Neural crest cell (in vitro differentiated cells): Measurements from ENCODE around the gene UQCRQ. TPM values are rescaled to one million over a fixed set of nuclear protein-coding genes. Genes with fewer than 3 reads are reported as not detected.
A peak's percentile ranks its signal among the peaks of the same experiment; 100 is the strongest.

Experiments used
- DNase-seq: peaks from one replicate; pipeline ENCODE4 v3.0.0; 2021; ENCODE audit warnings: low read depth, mixed read lengths, low spot score
- H3K27ac Mint-ChIP-seq: one replicate; pipeline ENCODE4 v1.8.0; 2021; ENCODE audit warnings: mild to moderate bottlenecking, mixed read lengths; ENCODE audit not compliant: unreplicated experiment
- H3K27me3 Mint-ChIP-seq: 2 replicates; pipeline ENCODE4 v1.8.0; 2021; ENCODE audit warnings: low read depth, mild to moderate bottlenecking, mixed read lengths
- H3K36me3 Mint-ChIP-seq: 2 replicates; pipeline ENCODE4 v1.8.0; 2021; ENCODE audit warnings: low read depth, mild to moderate bottlenecking, mixed read lengths
- H3K4me1 Mint-ChIP-seq: 2 replicates; pipeline ENCODE4 v1.8.0; 2021; ENCODE audit warnings: mixed read lengths
- H3K4me3 Mint-ChIP-seq: one replicate; pipeline ENCODE4 v1.8.0; 2021; ENCODE audit warnings: mild to moderate bottlenecking, mixed read lengths
- H3K9me3 Mint-ChIP-seq: 2 replicates; pipeline ENCODE4 v1.8.0; 2021; ENCODE audit warnings: mixed read lengths
- total RNA-seq: library from RNA; stranded (reverse); gene quantifications from 2 replicates; pipeline ENCODE4 v1.2.1, GENCODE V29; 2021
- TF ChIP-seq, protein P1 (sequence below): fragments of 200-600 bp; sonication (generic); conservative IDR thresholded peaks from 2 replicates; pipeline ENCODE4 v1.5.0; 2021; ENCODE audit warnings: antibody characterized with exemption, mild to moderate bottlenecking

The UQCRQ gene
- total RNA-seq, 1 donor from 2014 or later = 293 TPM

DNA sequence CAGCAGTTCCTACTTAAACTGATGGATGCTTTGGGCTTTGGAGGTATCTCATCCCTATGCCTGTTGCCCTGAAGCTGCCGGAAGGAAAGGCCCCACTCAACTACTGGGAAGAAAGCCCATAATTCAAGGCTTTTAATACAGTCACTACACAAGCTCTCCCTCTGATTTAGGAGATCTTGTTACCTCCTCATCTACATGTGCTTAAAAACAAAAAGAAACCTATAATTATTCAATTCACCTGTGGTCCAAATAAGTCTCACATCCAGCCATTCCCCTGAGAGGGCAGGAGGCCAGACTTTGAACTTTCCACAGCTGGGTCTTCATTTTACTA is 6.3 kb downstream of the UQCRQ start:
- TF ChIP-seq, protein P1, sequence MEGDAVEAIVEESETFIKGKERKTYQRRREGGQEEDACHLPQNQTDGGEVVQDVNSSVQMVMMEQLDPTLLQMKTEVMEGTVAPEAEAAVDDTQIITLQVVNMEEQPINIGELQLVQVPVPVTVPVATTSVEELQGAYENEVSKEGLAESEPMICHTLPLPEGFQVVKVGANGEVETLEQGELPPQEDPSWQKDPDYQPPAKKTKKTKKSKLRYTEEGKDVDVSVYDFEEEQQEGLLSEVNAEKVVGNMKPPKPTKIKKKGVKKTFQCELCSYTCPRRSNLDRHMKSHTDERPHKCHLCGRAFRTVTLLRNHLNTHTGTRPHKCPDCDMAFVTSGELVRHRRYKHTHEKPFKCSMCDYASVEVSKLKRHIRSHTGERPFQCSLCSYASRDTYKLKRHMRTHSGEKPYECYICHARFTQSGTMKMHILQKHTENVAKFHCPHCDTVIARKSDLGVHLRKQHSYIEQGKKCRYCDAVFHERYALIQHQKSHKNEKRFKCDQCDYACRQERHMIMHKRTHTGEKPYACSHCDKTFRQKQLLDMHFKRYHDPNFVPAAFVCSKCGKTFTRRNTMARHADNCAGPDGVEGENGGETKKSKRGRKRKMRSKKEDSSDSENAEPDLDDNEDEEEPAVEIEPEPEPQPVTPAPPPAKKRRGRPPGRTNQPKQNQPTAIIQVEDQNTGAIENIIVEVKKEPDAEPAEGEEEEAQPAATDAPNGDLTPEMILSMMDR = no peak
- Mint-ChIP-seq H3K4me3 (no peak overlapping the region), H3K27me3 (no peaks in the 10 kb centered on the region), H3K27ac (no peak overlapping the region), H3K36me3 (peaks cover 13% of the 10 kb centered on the region), H3K4me1 (peaks cover 7% of the 10 kb centered on the region), H3K9me3 (no peaks in the 10 kb centered on the region)
- no peak for DNase-seq

DNA sequence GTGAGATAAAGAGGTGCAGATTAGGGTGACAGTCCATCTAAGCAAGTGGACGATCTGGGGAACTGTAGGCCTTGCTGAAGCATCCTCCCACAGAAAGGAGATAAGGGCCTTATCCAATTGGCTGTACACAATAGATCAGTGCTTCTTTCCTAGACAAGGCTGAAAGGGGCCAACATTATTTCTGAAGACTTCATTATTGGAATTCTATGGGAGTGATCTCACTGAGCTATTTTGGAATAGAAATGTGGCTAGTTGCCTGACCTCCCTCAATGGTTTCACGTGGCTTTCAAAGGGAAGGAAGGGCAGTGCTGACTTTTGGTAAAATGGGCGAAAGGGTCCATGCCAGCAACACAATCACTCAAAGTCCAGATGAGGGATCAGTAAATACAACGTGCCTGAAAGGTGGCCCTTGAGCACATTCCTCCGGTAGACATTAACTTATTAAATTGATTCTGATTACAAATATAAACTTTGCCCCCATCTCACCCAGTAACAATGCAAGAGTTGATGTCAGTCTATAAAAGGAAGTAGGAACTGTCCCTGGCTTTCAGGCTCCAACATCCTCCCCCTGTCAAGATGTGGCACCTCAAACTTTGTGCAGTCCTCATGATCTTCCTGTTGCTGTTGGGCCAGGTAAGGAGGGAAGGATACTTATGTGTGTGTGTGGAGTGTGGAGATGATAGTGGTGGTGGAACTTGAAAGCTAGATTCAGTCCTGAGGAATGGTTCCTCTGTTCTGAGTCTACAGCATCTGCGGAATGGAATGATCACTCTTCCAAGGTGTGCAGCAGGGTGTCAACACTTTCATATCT is 6.9 kb downstream of the UQCRQ start, which contains the start of gene LEAP2:
TSS of gene LEAP2 (plus strand) at position 550 of the 811 bp plus-strand sequence. CDS start at position 577, 27 bp downstream.
- Mint-ChIP-seq H3K27me3 (no peaks in the 10 kb centered on the region), H3K36me3 (peaks cover 13% of the 10 kb centered on the region), H3K4me3 (peak within 1 kb of the TSS; percentile 4)

DNA sequence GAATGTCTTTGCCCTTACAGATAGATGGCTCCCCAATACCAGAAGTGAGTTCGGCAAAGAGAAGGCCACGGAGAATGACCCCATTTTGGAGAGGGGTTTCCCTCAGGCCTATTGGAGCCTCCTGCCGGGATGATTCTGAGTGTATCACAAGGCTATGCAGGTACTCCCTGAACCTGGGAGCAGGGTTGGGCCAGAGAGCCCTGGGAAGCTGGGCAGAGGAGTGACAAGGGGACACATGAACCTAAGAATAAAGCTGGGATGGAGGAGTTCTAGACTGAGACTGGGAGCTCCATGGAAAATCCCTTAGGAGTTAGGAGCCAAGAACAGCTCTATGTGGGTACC is 7.5 kb downstream of the UQCRQ start:
- peaks cover under 1% of the 10 kb centered on the region for H3K4me1 Mint-ChIP-seq
- H3K4me3 Mint-ChIP-seq = no peak overlapping the region
- no peaks in the 10 kb centered on the region for H3K9me3 Mint-ChIP-seq
- no peak for DNase-seq
- H3K27me3 Mint-ChIP-seq = no peaks in the 10 kb centered on the region
- TF ChIP-seq, protein P1 = no peak
- H3K27ac Mint-ChIP-seq = no peak overlapping the region
- H3K36me3 Mint-ChIP-seq = peaks cover 10% of the 10 kb centered on the region

More for the DNA sequence above, 6.9 kb downstream of the UQCRQ start, which contains the start of gene LEAP2:
- TF ChIP-seq, protein P1 = no peak
- no peaks in the 10 kb centered on the region for H3K9me3 Mint-ChIP-seq
- no peak for DNase-seq
- H3K27ac Mint-ChIP-seq = no peak within 1 kb of the TSS
- peaks cover 6% of the 10 kb centered on the region for H3K4me1 Mint-ChIP-seq

DNA sequence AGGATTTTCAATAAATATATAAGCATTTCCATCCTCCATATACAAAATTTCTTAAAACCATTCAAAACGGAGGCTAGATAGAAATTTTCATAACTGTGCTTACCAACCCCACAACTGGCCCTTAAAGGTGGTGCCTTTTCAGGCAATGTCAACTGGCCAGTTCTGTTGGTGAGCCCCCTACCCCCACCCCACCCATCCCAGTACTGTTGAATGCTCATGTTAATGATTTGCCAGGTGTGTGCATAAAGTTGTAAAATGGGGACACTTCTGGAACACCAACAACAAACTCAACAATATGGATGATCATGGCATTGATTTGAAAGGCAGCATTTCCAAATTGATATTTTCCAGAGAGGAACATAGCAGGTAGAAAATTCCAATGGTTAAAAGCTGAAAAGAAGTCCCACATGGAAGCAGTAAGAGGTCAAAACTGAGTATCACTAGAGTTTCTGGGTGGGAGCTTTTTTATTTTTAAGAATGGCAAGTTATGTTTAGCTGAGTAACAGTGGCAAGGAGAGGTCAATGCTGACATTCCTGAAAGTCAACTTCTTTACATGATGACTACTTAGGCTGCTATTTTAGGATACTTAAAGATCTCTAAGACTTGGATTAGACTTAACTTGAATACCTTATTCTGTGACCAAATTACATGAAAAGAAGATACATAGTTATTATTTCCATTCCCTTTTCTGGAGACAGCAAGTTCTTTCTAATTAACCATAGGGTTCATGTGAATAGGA is 9.7 kb downstream of the UQCRQ start:
- DNase-seq = no peak
- no peak overlapping the region for H3K4me3 Mint-ChIP-seq
- TF ChIP-seq, protein P1 = no peak
- H3K36me3 Mint-ChIP-seq = peaks cover 6% of the 10 kb centered on the region
- no peaks in the 10 kb centered on the region for H3K27me3 Mint-ChIP-seq
- H3K4me1 Mint-ChIP-seq = no peaks in the 10 kb centered on the region
- no peak overlapping the region for H3K27ac Mint-ChIP-seq
- H3K9me3 Mint-ChIP-seq = no peaks in the 10 kb centered on the region

DNA sequence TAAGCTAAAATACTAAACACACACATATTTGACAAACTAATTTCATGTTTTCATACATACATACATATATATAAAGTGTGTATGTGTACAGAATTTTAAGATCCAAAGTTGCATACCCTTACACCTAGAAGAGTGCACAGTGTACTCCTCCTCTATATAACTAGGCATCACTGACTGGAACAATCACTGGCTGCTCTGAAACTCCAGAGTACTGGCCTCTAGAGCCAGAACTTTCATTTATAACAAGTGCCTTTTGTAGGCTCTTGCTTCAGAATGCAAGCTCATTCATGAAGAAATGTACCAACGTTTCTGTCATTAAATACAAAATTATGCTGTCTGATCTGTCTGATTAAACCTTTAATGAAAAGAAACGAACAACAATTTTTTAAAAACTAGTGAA is 11.0 kb downstream of the UQCRQ start:
- TF ChIP-seq, protein P1 = no peak
- no peak overlapping the region for H3K4me3 Mint-ChIP-seq
- H3K36me3 Mint-ChIP-seq = peaks cover 6% of the 10 kb centered on the region
- H3K27ac Mint-ChIP-seq = no peak overlapping the region
- no peaks in the 10 kb centered on the region for H3K27me3 Mint-ChIP-seq
- no peak for DNase-seq
- H3K9me3 Mint-ChIP-seq = no peaks in the 10 kb centered on the region
- no peaks in the 10 kb centered on the region for H3K4me1 Mint-ChIP-seq
